Measurements from ENCODE around the gene WHAMM. TPM values are rescaled to one million over a fixed set of nuclear protein-coding genes. Genes with fewer than 3 reads are reported as not detected.

Gene WHAMM, protein sequence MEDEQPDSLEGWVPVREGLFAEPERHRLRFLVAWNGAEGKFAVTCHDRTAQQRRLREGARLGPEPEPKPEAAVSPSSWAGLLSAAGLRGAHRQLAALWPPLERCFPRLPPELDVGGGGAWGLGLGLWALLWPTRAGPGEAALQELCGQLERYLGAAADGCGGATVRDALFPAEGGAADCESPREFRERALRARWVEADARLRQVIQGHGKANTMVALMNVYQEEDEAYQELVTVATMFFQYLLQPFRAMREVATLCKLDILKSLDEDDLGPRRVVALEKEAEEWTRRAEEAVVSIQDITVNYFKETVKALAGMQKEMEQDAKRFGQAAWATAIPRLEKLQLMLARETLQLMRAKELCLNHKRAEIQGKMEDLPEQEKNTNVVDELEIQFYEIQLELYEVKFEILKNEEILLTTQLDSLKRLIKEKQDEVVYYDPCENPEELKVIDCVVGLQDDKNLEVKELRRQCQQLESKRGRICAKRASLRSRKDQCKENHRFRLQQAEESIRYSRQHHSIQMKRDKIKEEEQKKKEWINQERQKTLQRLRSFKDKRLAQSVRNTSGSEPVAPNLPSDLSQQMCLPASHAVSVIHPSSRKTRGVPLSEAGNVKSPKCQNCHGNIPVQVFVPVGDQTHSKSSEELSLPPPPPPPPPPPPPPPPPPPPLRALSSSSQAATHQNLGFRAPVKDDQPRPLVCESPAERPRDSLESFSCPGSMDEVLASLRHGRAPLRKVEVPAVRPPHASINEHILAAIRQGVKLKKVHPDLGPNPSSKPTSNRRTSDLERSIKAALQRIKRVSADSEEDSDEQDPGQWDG
- total RNA-seq (7.7 and 9.4 TPM in 2 replicates), polyA plus RNA-seq (4.1 and 4.3 TPM in 2 replicates), polyA minus RNA-seq (1.8 and 2.1 TPM in 2 replicates), Bru-seq, nascent RNA (percentile 86 among the genes with signal in this experiment), BruChase-seq, experiment 1, labeled RNA remaining after a 6-hour chase (percentile 77 among the genes with signal in this experiment), BruChase-seq, experiment 2, labeled RNA remaining after a 2-hour chase (percentile 74 among the genes with signal in this experiment)
- 3.4 and 4.0 TPM in 2 replicates for polyA plus RNA-seq (2011; cell fraction: cytosol; rRNA removed)
- 6.4 and 6.9 TPM in 2 replicates for polyA plus RNA-seq (2011; cell fraction: nucleus; rRNA removed)
- 3.0 and 3.3 TPM in 2 replicates for polyA plus RNA-seq (2012)
- polyA minus RNA-seq (2011; cell fraction: cytosol; rRNA and poly(A)+ RNA removed), result 2.2 TPM
- polyA minus RNA-seq (2011; cell fraction: nucleus; rRNA and poly(A)+ RNA removed), result 2.5 and 2.8 TPM in 2 replicates
- long read RNA-seq, full-length matches to known transcripts, result 6 of 9 reads
- long read RNA-seq, partial matches to known transcripts, result 0 of 9 reads
- long read RNA-seq, other reads (novel, unspliced or antisense), result 3 of 9 reads

DNA sequence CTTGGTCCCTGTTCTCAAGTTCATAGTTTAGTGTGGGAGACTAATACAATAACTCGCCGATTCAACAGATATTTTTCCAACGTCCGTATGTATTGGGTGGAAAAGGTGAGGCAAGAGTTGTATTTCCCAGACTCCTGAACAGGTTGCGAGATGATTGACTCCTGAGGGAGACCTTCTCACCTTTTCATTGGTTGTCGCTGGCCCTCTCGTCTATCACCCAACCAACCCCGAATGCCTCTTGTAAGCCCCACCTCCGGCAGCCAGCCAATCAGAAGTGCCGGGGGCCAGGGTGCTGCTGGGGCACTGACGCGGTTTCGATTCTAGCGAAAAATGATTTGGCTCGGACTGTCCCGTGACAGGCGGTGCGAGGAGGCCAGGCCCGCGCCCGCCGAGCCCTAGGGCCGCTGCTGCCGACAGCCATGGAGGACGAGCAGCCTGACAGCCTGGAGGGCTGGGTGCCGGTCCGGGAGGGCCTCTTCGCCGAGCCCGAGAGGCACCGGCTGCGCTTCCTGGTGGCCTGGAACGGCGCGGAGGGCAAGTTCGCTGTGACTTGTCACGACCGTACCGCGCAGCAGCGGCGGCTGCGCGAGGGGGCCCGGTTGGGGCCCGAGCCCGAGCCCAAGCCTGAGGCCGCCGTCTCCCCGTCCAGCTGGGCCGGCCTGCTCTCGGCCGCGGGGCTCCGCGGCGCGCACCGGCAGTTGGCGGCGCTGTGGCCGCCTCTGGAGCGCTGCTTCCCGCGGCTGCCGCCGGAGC lies at the start of gene WHAMM:
Gene WHAMM, plus strand, starts transcription at position 321 of the 753 bp plus-strand sequence. Its CDS starts 99 bp downstream, at position 420.
- intact Hi-C loops (cut with micrococcal nuclease), result loop anchor here (1.0 to 2.0 kb wide), 7 partner anchors 39 to 397 kb away; partner anchors contain the start of genes AP3B2, RAMAC and RPS17

More for the DNA sequence above, at the start of gene WHAMM:
- no TSS peak for BruUV-seq (replicated peaks)
- no peaks in the 10 kb centered on the region for H3K4me1 ChIP-seq (ENCODE audit: control insufficient read depth, extremely low read depth, insufficient read depth, low read length)
- H3K4me2 ChIP-seq (ENCODE audit: insufficient read depth, low read length), result peak within 1 kb of the TSS; percentile 85
- peak; percentile 98 for DNase-seq (ENCODE audit: low read depth, low spot score)
- peak; percentile 96 for FAIRE-seq
- ChIA-PET CTCF (interaction anchor here (1.8 to 2.8 kb wide), 2 partner anchors 23 to 40 kb away, joined by 6 to 9 read pairs; no protein-coding TSS in a partner anchor), POLR2A (interaction anchor here (1.4 to 2.0 kb wide), 2 partner anchors 59 to 269 kb away, joined by 3 to 5 read pairs; partner anchors contain the start of gene RPS17)
- H2AFZ ChIP-seq (ENCODE audit: low read depth, low read length), result peak within 1 kb of the TSS; percentile 96
- TF ChIP-seq GATA2 (IDR thresholded peaks at IDR 0.05; ENCODE audit: insufficient read depth, insufficient read length, low read depth, low read length) (no peak), POLR2AphosphoS5 (IDR thresholded peaks at IDR 0.05; ENCODE audit: insufficient read depth, low read depth, low read length) (peak; percentile 51), POLR2A (IDR thresholded peaks at IDR 0.05; ENCODE audit: low read depth, low read length) (peak; percentile 62)
- TF ChIP-seq, protein P1, sequence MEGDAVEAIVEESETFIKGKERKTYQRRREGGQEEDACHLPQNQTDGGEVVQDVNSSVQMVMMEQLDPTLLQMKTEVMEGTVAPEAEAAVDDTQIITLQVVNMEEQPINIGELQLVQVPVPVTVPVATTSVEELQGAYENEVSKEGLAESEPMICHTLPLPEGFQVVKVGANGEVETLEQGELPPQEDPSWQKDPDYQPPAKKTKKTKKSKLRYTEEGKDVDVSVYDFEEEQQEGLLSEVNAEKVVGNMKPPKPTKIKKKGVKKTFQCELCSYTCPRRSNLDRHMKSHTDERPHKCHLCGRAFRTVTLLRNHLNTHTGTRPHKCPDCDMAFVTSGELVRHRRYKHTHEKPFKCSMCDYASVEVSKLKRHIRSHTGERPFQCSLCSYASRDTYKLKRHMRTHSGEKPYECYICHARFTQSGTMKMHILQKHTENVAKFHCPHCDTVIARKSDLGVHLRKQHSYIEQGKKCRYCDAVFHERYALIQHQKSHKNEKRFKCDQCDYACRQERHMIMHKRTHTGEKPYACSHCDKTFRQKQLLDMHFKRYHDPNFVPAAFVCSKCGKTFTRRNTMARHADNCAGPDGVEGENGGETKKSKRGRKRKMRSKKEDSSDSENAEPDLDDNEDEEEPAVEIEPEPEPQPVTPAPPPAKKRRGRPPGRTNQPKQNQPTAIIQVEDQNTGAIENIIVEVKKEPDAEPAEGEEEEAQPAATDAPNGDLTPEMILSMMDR (IDR thresholded peaks at IDR 0.05; ENCODE audit: extremely low read depth in 1 of 2, insufficient read depth in 1 of 2, low read depth in 1 of 2, low read length in 2 of 2), result peak; percentile 4 to 10
- H3K9me3 ChIP-seq (replicated peaks; ENCODE audit: control insufficient read depth, insufficient read depth, low read length), result no peaks in the 10 kb centered on the region
- no peaks in the 10 kb centered on the region for H3K36me3 ChIP-seq (ENCODE audit: control insufficient read depth in 2 of 2, extremely low read depth in 1 of 2, insufficient read depth in 2 of 2, low read length in 2 of 2)
- H4K20me1 ChIP-seq (replicated peaks; ENCODE audit: control insufficient read depth, extremely low read depth, insufficient read depth, low read length), result no peaks in the 10 kb centered on the region
- H3K27me3 ChIP-seq (ENCODE audit: control insufficient read depth in 2 of 2, insufficient read depth in 2 of 2, low read length in 2 of 2), result peaks cover 0 to 5% of the 10 kb centered on the region in 2 experiments
- peak within 1 kb of the TSS; percentile 78 for H3K27ac ChIP-seq (ENCODE audit: insufficient read depth, low read depth, low read length)
- dilution Hi-C loops (cut with MboI; ENCODE audit: extremely low pct_ligation_motif_present, low sequenced_read_pairs), result no loop called here
- H3K9me1 ChIP-seq (replicated peaks; ENCODE audit: control insufficient read depth, extremely low read depth, insufficient read depth, low read length), result no peaks in the 10 kb centered on the region
- H3K9ac ChIP-seq (replicated peaks; ENCODE audit: extremely low read depth, insufficient read depth, low read length), result peak within 1 kb of the TSS; percentile 94
- H3K4me3 ChIP-seq (replicated peaks in 1 of 3; ENCODE audit: insufficient read depth in 1 of 3, low read depth in 1 of 3, low read length in 3 of 3), result peak within 1 kb of the TSS; percentile 76 to 90 (median 87)
- peaks cover 29% of the 10 kb centered on the region for H3K79me2 ChIP-seq (ENCODE audit: control insufficient read depth, insufficient read depth, low read length)
